Adipose tissue (tissue), 3 donors: ENCODE measurements around the gene ITPKB. TPM values are rescaled to one million over a fixed set of nuclear protein-coding genes. Genes with fewer than 3 reads are reported as not detected.
"Not testable (repeated sequence)": the region's sequence is repeated elsewhere in the genome, so short reads cannot be mapped to it uniquely, and the experiment has no call there.

Experiments
- H3K27ac ChIP-seq: one replicate; pipeline ENCODE4 v1.5.1; 2013; ENCODE audit warnings: low read depth, low read length
- WGBS, 3 donors: extraction: QIAGEN DNeasy Blood & Tissue Kit; methylation state at CpG; one replicate each; pipeline ENCODE4 v1.1.7; 2013; 5-methylcytosine and 5-hydroxymethylcytosine counted together
- polyA plus RNA-seq, 3 donors: library from polyadenylated mRNA; stranded (reverse); fragments of 200-250 nt; gene quantifications; one replicate each; pipeline ENCODE4 v1.2.3, GENCODE V29; 2013
- donor health status: healthy with polysubstance abuse.
- donor health status: Bipolar disorder and iron deficiency.
- donor health status: healthy.

ITPKB gene
- polyA plus RNA-seq, 3 donors, result 5.3 to 18.6 (median 17.0) TPM

- no peak overlapping the region for H3K27ac ChIP-seq
- 81 to 88% (median 83%) methylated on average over 11 of the region's 11 CpGs for WGBS, 3 donors
These were observed 111.0 kb downstream of the ITPKB start for GRCh38 chr1:226627924-226628611.

GRCh38 chr1:226627050-226627755 is 111.9 kb downstream of the ITPKB start:
- H3K27ac ChIP-seq, result no peak overlapping the region
- 71 to 87% (median 75%) methylated on average over 6 of the region's 6 CpGs for WGBS, 3 donors

- WGBS, 3 donors, result 0 to 4% (median 2%) methylated on average over 11 of the region's 11 CpGs
- no peak overlapping the region for H3K27ac ChIP-seq
These were observed 112.5 kb downstream of the ITPKB start for GRCh38 chr1:226626577-226626956.

- 74 to 78% (median 74%) methylated on average over 10 of the region's 10 CpGs for WGBS, 3 donors
- no peak overlapping the region for H3K27ac ChIP-seq
These were observed 113.1 kb downstream of the ITPKB start for GRCh38 chr1:226625832-226626576.

GRCh38 chr1:226625326-226625725 is 113.8 kb downstream of the ITPKB start:
- H3K27ac ChIP-seq, result no peak overlapping the region
- 79 to 88% (median 82%) methylated on average over 6 of the region's 6 CpGs for WGBS, 3 donors

GRCh38 chr1:226624526-226624925 is 114.6 kb downstream of the ITPKB start:
- 88 to 90% (median 90%) methylated on average over 5 of the region's 5 CpGs for WGBS, 3 donors

GRCh38 chr1:226622012-226622411 is 117.1 kb downstream of the ITPKB start:
- H3K27ac ChIP-seq, result no peak overlapping the region

More at GRCh38 chr1:226624526-226624925, 114.6 kb downstream of the ITPKB start:
- no peak overlapping the region for H3K27ac ChIP-seq

GRCh38 chr1:226619031-226619430 is 120.1 kb downstream of the ITPKB start:
- WGBS, 3 donors, result 86 to 93% (median 89%) methylated on average over 7 of the region's 7 CpGs
- no peak overlapping the region for H3K27ac ChIP-seq

GRCh38 chr1:226618380-226618779 is 120.7 kb downstream of the ITPKB start:
- H3K27ac ChIP-seq, result no peak overlapping the region
- 67 to 90% (median 82%) methylated on average over 5 of the region's 5 CpGs for WGBS, 3 donors

GRCh38 chr1:226617719-226618118 is 121.4 kb downstream of the ITPKB start:
- 79 to 95% (median 92%) methylated on average over 1 of the region's 1 CpG for WGBS, 3 donors
- H3K27ac ChIP-seq, result not testable (repeated sequence)

- WGBS, 3 donors, result 78 to 92% (median 90%) methylated on average over 8 of the region's 8 CpGs
- no peak overlapping the region for H3K27ac ChIP-seq
These were observed 122.0 kb downstream of the ITPKB start for GRCh38 chr1:226617109-226617508.

- no peak overlapping the region for H3K27ac ChIP-seq
- whole genome bisulfite sequencing, 3 donors, result 68 to 85% (median 83%) methylated on average over 1 of the region's 1 CpG
These were observed 122.4 kb downstream of the ITPKB start for GRCh38 chr1:226616636-226617035.

GRCh38 chr1:226615876-226616275 is 123.2 kb downstream of the ITPKB start:
- 88 to 91% (median 89%) methylated on average over 9 of the region's 9 CpGs for WGBS, 3 donors
- no peak overlapping the region for H3K27ac ChIP-seq

GRCh38 chr1:226611980-226612379 is 127.1 kb downstream of the ITPKB start:
- H3K27ac ChIP-seq, result not testable (repeated sequence)
- WGBS, 3 donors, result 83 to 85% (median 84%) methylated on average over 6 of the region's 6 CpGs

GRCh38 chr1:226611301-226611700 is 127.8 kb downstream of the ITPKB start:
- 64 to 71% (median 67%) methylated on average over 8 of the region's 8 CpGs for WGBS, 3 donors
- H3K27ac ChIP-seq, result no peak overlapping the region

- 88 to 92% (median 89%) methylated on average over 7 of the region's 7 CpGs for WGBS, 3 donors
- no peak overlapping the region for H3K27ac ChIP-seq
These were observed 128.4 kb downstream of the ITPKB start for GRCh38 chr1:226610671-226611070.

GRCh38 chr1:226609836-226610455 is 129.1 kb downstream of the ITPKB start:
- 67 to 76% (median 71%) methylated on average over 11 of the region's 11 CpGs for WGBS, 3 donors

GRCh38 chr1:226608699-226609505 is 130.2 kb downstream of the ITPKB start:
- 53 to 58% (median 58%) methylated on average over 18 of the region's 18 CpGs for WGBS, 3 donors
- no peak overlapping the region for H3K27ac ChIP-seq

More at GRCh38 chr1:226609836-226610455, 129.1 kb downstream of the ITPKB start:
- H3K27ac ChIP-seq, result no peak overlapping the region
